HG03025 (cell line): ENCODE data around the gene INAFM1.

Source experiments
- ATAC-seq: cut with Tn5 transposase; IDR thresholded peaks from one replicate; pipeline ENCODE4 v1.9.1; 2021; ENCODE audit warnings: mild to moderate bottlenecking, moderate library complexity; ENCODE audit not compliant: unreplicated experiment, low FRiP score

Gene INAFM1

GRCh38 chr19:47274071-47274890 lies at the start of gene INAFM1:
Gene INAFM1, plus strand, starts transcription at chr19:47274885. Its CDS starts 35 bp downstream, at chr19:47274920.
- peak; percentile 44 for ATAC-seq

DNA sequence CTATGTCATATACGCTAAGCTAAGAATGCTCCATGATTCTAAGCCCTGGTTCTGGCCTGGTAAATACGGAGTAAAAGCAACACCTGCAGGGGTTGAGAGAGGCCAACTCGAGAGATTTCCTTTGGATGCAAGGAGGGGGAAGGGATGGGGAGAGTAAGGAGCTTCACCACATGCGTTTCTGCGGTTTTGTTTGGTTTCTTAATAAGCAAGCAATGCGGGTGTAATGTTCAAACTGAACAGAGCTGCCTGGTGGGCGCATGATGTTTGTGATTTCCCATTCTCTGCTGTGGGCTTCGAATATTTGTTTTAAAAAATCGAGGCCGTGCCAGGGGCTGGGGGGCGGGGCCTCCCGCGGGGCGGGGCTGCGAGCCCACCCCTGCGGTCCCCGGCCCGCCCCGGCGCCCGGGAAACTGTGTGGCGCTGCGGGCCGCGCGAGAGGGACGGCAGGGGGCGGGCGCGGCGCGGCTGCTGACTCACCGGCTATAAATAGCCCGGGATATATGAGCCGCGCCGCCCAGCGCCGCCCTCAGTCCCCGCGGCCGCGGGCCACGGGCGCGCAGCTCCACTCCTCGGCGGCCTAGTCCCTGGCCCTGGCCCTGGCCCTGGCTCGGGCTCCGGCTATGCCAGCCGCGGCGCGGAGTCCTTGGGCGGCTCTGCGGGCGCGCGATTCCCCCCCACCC lies 48.8 kb upstream of the INAFM1 start:
- ATAC-seq = peak; percentile 21

DNA sequence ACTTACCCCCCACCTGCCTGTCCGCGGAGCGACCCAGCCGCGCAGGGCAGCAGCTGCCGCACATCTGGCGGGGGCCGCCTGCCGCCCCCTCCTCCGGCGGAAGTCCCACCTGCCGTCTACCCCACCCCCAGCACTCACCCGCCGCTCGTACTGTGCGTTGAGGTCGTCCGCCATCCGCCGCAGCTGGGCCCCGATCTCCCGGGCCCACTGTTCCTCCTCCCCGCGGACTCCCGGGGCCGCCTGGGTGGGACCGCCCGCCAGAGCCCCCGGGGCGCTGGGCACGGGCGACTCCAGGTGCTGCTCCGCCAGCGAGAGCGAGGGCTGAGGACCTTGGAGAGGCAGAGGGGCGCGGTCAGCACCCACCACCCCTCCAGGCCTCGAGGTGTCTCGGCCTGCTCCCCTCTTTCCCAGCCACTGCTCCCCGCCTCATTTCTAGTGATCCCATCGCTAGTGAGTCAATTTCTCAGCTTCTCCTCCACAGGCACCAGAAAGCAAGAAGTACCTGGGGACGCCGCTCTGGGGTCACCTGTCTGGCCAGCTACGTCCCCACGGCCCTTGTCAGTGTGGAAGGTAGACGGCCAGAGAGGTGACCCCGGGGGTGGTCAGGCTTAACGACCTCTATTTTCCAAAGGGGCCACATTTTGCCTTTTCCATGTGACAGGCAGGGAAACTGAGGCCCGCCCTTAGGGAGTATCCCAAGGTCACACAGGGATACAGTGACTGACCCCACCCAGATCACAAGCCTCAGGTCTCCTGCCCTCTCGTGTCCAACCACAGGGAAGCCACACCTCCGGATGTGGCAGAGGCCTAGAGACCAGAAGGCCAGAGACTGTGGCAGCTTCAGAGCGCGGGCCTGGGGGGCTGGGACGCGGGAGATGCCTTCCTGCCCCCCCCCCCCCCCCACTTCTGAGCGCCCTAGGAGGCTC lies 48.0 kb upstream of the INAFM1 start:
- peak; percentile 8 for ATAC-seq

DNA sequence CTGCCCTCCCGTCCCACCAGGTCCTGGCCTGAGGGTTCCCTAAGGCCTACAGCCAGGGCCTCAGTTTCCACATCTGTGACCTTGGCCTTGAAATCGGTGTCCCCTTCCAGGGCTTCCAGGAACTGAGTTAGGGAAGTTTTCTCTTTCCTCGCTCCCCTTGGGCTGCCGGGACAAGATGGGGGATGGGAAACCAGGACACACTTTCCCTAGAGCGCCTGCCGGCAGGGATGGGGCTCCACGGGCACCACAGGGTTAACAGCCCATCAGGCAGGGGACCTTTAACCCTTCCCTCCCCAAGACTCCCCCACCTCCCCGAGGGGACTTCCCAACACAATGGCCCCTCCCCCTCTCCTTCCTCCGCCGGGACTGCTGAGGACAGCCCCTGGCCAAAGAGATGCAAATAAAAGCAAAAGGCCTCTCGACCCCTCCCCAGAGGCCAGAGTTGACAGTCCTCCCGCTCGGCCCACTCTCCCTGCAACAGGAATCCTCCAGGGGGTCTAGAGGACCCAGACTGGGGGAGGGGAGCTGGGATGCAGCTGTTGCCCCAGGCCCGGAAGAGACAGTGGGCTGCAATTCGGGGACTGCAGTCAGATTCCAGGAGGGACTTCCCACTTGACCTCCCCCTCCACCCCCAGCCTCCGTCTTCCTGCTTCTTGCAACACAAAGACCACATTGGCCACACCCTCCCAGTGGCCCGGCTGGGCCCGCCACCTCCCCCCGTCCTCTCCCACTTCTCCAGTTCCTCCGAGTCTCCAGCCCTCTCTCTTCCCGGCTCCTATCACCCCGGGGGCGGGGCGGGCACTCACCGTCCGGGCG lies 47.1 kb upstream of the INAFM1 start:
- no peak for ATAC-seq

DNA sequence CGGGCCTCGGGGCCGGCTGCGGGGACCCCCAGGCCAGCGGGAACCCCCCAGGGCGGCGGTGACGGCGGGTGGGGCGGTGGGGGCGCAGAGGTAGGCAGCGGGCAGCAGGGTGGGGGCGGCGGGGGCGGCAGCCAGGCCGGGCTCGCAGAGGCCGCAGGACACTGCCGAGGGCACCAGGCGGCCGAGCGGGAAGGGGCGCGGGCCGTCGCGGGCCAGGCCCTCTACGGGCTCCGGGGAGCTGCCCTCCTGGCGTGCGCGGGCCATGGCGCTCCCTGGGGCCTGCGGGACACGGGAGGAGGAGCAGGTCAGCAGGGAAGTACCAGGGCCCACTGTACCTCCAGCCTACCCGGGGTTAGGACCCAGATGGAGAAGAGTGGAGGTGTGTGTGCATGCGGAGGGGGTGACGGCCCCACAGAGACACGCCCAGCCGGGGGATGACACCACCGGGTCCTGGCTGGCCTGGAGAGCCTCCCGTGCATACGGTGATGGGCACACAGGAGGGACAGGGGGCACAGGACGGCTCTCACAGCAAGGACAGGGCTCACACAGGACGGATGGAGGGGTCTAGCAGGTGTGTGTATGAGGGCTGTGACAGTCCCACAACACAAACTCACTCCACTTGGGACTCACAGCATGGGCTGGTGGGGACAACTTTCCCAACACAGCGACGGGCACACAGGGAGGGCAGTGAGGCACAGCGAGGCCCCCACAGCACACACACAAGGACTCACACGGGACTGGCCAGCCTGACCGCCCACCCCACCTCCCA lies 46.3 kb upstream of the INAFM1 start:
- no peak for ATAC-seq

DNA sequence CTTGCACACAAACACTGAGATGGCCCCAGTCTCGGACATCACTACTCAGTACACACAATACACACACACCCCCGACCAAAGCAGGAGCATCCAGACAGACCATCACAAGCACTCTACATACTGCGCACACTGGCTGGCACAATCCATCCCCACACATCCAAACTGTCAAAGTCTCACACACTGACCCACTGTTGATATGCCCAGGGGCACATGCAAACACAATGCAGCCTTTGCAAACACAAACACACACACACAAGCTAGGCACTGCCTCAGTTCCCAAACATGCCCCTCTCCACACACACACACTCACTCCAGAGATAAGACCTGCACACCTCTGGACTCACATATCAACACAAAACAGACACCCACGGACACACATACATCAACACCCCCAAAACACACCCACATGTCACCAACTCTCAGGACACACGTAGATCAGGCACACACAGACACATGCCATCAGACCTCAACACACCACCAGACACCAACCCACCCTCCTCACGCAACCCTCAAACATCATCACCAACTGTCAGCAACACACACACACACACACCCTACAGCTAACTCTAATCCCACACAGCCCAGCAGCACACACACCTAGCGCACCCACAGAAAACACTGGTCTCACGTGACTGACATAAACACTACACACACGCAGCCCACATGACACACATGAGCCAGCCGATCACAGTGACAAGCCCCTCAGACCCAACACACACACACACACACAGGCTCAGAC lies 45.6 kb upstream of the INAFM1 start:
- ATAC-seq = no peak

DNA sequence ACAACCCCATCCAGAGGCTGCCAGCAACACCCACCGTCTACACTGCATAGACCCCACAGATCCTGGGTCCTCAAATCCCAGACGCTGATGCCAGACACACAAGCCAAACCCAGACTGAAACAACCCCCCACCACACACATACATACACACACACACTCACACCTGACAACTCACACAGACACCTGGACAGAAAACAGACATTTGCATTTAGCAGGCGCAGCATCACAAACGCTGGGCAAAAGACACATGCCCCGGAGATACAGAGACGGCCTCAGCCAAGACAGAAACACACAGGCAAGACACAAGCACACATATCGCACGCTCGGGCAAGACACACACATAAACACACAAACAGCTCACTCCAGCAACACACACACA lies 45.0 kb upstream of the INAFM1 start:
- no peak for ATAC-seq

DNA sequence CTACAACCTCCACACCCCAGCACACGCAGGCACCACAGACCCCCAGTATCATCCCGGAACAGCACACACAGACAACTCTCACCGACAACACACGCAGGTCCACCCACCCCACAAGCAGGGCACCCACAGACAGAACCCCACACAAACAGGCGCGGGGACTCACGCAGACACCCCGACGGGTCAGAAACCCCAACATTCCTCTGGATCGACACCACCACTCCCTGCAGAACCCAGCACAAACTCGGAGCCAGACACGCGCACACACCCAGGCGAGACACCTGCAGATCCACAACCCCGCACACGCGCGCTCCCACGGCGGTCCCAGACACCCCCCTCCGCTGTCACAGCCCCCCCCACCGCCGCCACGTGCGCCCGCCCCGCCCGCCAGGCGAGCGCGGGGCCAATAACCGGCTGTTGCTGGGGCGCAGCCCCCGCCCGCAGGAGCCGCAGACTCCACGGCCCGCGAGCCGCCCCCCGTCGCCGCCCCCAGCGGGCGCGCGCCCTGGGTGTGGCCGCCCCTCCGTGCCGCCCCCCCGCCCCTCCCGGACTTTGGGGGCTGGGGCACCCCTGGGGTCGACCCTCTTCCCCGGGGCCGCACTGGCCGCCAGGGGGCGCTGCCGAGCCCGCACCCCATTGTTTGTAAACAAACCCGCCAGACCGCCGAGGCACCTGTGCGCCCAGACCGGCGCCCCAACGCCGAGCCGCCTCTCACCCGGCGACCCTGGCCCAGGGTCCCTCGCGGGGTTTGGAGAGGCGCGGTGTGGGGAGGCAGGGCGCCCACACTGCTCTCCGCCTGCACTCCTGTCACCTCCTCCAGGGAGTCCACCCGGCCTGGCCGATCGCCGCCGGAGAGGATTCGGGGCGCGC lies 44.4 kb upstream of the INAFM1 start:
- peak; percentile 21 for ATAC-seq

DNA sequence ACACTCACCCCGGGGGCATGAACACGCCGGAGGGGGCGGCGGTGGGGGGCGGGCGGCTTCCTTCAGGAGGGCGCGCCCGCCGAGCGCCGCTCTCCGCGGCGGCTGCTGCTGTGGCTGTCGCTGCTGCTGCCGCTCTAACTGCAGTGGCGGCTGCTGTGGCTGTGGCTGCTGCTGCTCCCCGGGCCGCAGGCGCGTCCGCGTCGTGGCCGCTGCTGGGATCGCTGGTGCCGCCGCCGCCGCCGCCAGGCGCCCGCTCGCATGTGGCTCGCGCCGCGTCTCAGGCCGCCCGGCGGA lies 43.8 kb upstream of the INAFM1 start, which contains the start of gene BBC3:
Gene BBC3, minus strand, starts transcription at position 279 of the 294 bp plus-strand sequence. CDS start 2,768 bp downstream, outside the sequence.
- ATAC-seq = no peak

DNA sequence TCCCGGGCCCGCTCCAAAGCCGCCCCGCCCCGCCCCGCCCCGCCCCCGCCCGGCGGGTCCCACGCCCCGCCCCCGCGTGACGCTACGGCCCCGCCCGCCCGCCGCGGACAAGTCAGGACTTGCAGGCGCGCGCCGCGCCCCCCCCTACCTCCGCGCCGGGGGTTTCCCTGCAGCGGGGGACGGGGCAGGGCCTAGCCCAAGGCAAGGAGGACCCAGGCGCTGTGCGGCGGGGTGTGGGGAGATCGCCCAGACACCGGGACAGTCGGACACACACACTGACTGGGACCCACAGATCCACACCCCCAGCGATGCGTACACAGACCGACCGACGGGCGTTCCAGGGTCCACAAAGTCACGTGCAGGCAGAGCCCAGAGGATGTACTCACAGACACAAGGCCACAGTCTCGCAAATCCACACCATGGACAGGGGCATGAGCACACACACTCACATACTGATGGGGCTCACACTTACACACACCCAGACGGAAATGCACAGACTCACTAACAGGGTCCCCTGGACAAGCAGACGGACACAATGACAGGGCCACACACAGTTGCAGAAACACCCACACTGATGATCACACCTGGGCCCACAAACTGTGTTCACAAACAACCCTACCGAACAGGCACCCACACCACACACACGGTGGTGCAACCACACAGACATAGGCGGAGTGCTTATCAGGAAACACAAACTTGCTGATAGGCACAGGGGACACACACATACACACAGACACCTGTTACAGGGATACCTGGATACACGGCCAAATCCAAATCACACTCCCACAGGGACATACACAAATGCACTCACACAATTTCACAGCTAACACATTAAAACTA lies 43.2 kb upstream of the INAFM1 start:
- peak; percentile 38 for ATAC-seq

DNA sequence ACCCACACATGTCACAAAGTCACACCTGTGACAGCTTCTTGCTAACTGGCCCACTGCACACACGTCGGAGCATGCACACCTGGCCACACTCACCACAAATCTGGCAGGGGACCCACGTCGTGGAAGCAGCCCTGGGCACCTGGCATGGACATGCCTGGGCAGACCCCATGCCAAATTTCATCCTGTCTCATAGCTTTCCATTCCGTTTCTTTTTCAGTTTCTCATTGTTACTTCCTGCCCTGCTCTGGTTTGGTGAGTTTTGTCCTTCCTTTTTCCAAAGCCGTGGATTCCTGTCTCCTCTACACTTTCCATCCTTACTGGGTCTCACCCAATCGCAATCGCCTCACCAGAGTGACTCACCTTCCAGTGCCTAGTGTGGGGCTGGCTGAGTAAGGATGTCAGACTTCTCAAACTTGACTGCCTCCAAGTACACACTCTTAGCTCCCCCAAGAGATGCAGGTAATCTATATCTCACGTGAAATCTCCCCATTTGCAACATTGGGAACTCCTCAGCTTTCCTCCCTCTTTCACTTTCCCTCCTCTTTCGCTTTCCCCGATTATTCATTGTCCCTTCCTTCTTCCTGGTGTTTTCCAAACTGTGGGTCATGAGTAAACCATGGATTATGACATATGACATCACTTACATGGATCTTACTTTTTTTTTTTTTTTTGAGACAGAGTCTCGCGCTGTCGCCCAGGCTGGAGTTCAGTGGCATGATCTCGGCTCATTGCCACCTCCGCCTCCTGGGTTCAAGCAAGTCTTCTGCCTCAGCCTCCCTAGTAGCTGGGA lies 42.1 kb upstream of the INAFM1 start:
- no peak for ATAC-seq

GRCh38 chr19:47236072-47236675 lies 38.5 kb upstream of the INAFM1 start:
- no peak for ATAC-seq

- ATAC-seq = no peak
Observed at GRCh38 chr19:47239152-47239551, 35.5 kb upstream of the INAFM1 start.

- no peak for ATAC-seq
Observed at GRCh38 chr19:47239610-47240296, 34.9 kb upstream of the INAFM1 start.

DNA sequence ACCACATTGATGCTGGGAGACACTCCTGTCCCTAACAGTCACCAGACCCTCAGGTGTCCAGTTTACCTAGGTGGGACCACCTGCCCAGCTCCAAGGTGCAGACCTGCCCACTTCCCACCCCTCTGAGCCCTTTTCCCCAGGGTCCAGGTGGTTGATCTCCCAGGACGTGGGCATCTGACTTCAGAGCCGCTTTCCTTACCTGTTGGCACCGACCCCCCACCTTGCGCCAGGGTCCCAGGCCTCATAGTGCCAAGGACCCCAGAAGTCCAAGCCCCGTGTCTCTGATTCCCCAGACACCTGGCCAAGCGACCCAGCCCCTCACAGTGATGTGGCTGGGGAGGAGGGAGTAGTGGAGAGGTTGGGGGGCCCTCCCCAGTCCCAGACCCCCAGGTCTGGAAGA lies 34.1 kb upstream of the INAFM1 start:
- ATAC-seq = no peak
